ENCODE measurements around the gene TSSK2.

Gene TSSK2

GRCh38 chr22:19132153-19132552 is 1.0 kb downstream of the TSSK2 start:
- H3K4me2 ChIP-seq (ENCODE audit: low read length): no peak overlapping the region
- H3K79me2 ChIP-seq (ENCODE audit: low read length): no peaks in the 10 kb centered on the region
- no peaks in the 10 kb centered on the region for H4K20me1 ChIP-seq (ENCODE audit: insufficient read depth, low read length)
- no peak overlapping the region for H3K27ac ChIP-seq (ENCODE audit: low read length)
- no peak for TF ChIP-seq EZH2phosphoT487 (IDR thresholded peaks at IDR 0.05; ENCODE audit: low read depth)
- TF ChIP-seq CTCF (IDR thresholded peaks at IDR 0.05; ENCODE audit: low read depth, low read length): no peak
- H3K9ac ChIP-seq (ENCODE audit: low read length): no peak overlapping the region
- peaks cover 26% of the 10 kb centered on the region for H3K36me3 ChIP-seq (replicated peaks; ENCODE audit: low read depth, low read length)
- no peaks in the 10 kb centered on the region for H3K9me3 ChIP-seq (ENCODE audit: insufficient read depth, low read length)
- H3K4me3 ChIP-seq (ENCODE audit: low read length): no peak overlapping the region
- no peak overlapping the region for H2AFZ ChIP-seq (ENCODE audit: low read depth, low read length)
- H3K4me1 ChIP-seq (ENCODE audit: low read length): no peaks in the 10 kb centered on the region
- no peaks in the 10 kb centered on the region for H3K27me3 ChIP-seq (ENCODE audit: low read depth, low read length)

- Histone ChIP-seq H3K4me3 (ENCODE audit: low read length) (no peak overlapping the region), H3K79me2 (ENCODE audit: low read length) (no peaks in the 10 kb centered on the region), H3K27ac (ENCODE audit: low read length) (no peak overlapping the region), H3K9ac (ENCODE audit: low read length) (no peak overlapping the region), H3K27me3 (ENCODE audit: low read depth, low read length) (no peaks in the 10 kb centered on the region), H2AFZ (ENCODE audit: low read depth, low read length) (no peak overlapping the region), H3K9me3 (ENCODE audit: insufficient read depth, low read length) (no peaks in the 10 kb centered on the region), H3K4me2 (ENCODE audit: low read length) (no peak overlapping the region), H4K20me1 (ENCODE audit: insufficient read depth, low read length) (no peaks in the 10 kb centered on the region), H3K36me3 (replicated peaks; ENCODE audit: low read depth, low read length) (peaks cover 33% of the 10 kb centered on the region), H3K4me1 (ENCODE audit: low read length) (no peaks in the 10 kb centered on the region)
- no peak for TF ChIP-seq CTCF (IDR thresholded peaks at IDR 0.05; ENCODE audit: low read depth, low read length)
- TF ChIP-seq EZH2phosphoT487 (IDR thresholded peaks at IDR 0.05; ENCODE audit: low read depth): no peak
These were observed 1.7 kb downstream of the TSSK2 start for GRCh38 chr22:19132693-19133400.

GRCh38 chr22:19133561-19133960 is 2.5 kb downstream of the TSSK2 start:
- no peak overlapping the region for H2AFZ ChIP-seq (ENCODE audit: low read depth, low read length)
- H3K27ac ChIP-seq (ENCODE audit: low read length): no peak overlapping the region
- H3K4me2 ChIP-seq (ENCODE audit: low read length): no peak overlapping the region
- H3K36me3 ChIP-seq (replicated peaks; ENCODE audit: low read depth, low read length): peaks cover 38% of the 10 kb centered on the region
- H4K20me1 ChIP-seq (ENCODE audit: insufficient read depth, low read length): no peaks in the 10 kb centered on the region
- no peak for TF ChIP-seq EZH2phosphoT487 (IDR thresholded peaks at IDR 0.05; ENCODE audit: low read depth)
- no peak for TF ChIP-seq CTCF (IDR thresholded peaks at IDR 0.05; ENCODE audit: low read depth, low read length)
- no peak overlapping the region for H3K4me3 ChIP-seq (ENCODE audit: low read length)
- no peaks in the 10 kb centered on the region for H3K27me3 ChIP-seq (ENCODE audit: low read depth, low read length)
- no peak overlapping the region for H3K9ac ChIP-seq (ENCODE audit: low read length)
- no peaks in the 10 kb centered on the region for H3K79me2 ChIP-seq (ENCODE audit: low read length)
- no peaks in the 10 kb centered on the region for H3K9me3 ChIP-seq (ENCODE audit: insufficient read depth, low read length)
- no peaks in the 10 kb centered on the region for H3K4me1 ChIP-seq (ENCODE audit: low read length)

- no peak overlapping the region for H3K4me2 ChIP-seq (ENCODE audit: low read length)
- H3K36me3 ChIP-seq (replicated peaks; ENCODE audit: low read depth, low read length): peaks cover 45% of the 10 kb centered on the region
- no peak overlapping the region for H3K27ac ChIP-seq (ENCODE audit: low read length)
- no peaks in the 10 kb centered on the region for H4K20me1 ChIP-seq (ENCODE audit: insufficient read depth, low read length)
- no peaks in the 10 kb centered on the region for H3K27me3 ChIP-seq (ENCODE audit: low read depth, low read length)
- H3K9me3 ChIP-seq (ENCODE audit: insufficient read depth, low read length): no peaks in the 10 kb centered on the region
- TF ChIP-seq CTCF (IDR thresholded peaks at IDR 0.05; ENCODE audit: low read depth, low read length) (no peak), EZH2phosphoT487 (IDR thresholded peaks at IDR 0.05; ENCODE audit: low read depth) (no peak)
- no peaks in the 10 kb centered on the region for H3K4me1 ChIP-seq (ENCODE audit: low read length)
- H2AFZ ChIP-seq (ENCODE audit: low read depth, low read length): no peak overlapping the region
- no peak overlapping the region for H3K4me3 ChIP-seq (ENCODE audit: low read length)
- no peak overlapping the region for H3K9ac ChIP-seq (ENCODE audit: low read length)
- H3K79me2 ChIP-seq (ENCODE audit: low read length): no peaks in the 10 kb centered on the region
These were observed 3.2 kb downstream of the TSSK2 start for GRCh38 chr22:19134176-19134831.
